ENCODE measurements around the gene GET4. TPM values are rescaled to one million over a fixed set of nuclear protein-coding genes. Genes with fewer than 3 reads are reported as not detected.
A peak's percentile ranks its signal among the peaks of the same experiment; 100 is the strongest.
"Not testable (repeated sequence)": the region's sequence is repeated elsewhere in the genome, so short reads cannot be mapped to it uniquely, and the experiment has no call there.

Gene GET4
- total RNA-seq, 2 donors from 2014 or later = 45.1 to 46.0 TPM

- peak; percentile 13 to 30 for DNase-seq
- intact Hi-C loops (cut with DNase I, micrococcal nuclease) = no loop called here
- ATAC-seq = no peak
Measured at GRCh38 chr7:919114-919442, 42.7 kb downstream of the GET4 start.

DNA sequence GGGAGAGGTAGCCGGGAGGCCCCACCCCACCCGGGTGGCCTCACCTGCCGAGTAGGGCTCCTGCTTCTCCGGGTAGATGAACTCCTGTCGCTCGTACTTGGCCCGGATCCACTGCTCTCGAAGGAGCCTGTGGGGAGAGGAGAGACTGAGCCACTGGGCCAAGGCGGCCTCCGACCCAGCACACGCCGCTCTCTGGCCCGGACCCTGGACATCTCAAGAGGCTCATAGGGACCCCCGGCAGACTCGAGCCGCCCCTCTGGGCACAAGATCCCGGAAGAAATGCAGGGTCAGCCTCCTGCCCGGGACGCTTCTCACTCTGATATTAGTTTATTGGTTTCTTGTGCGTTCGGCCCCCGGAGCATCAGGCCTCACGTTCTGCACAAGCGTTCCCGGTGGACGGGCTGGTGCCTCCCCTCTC, 43.6 kb downstream of the GET4 start:
- peak; percentile 75 to 77 for DNase-seq
- peak; percentile 39 for ATAC-seq
- intact Hi-C loops (cut with DNase I, micrococcal nuclease) = no loop called here

- peak; percentile 57 to 72 for DNase-seq
- ATAC-seq = peak; percentile 61
Measured at GRCh38 chr7:920351-921070, 44.2 kb downstream of the GET4 start.

GRCh38 chr7:921071-921461, 44.7 kb downstream of the GET4 start:
- intact Hi-C loops (cut with DNase I, micrococcal nuclease) = no loop called here
- DNase-seq (no peak), ATAC-seq (no peak)

More at GRCh38 chr7:920351-921070, 44.2 kb downstream of the GET4 start:
- intact Hi-C loops (cut with DNase I, micrococcal nuclease) = no loop called here

DNA sequence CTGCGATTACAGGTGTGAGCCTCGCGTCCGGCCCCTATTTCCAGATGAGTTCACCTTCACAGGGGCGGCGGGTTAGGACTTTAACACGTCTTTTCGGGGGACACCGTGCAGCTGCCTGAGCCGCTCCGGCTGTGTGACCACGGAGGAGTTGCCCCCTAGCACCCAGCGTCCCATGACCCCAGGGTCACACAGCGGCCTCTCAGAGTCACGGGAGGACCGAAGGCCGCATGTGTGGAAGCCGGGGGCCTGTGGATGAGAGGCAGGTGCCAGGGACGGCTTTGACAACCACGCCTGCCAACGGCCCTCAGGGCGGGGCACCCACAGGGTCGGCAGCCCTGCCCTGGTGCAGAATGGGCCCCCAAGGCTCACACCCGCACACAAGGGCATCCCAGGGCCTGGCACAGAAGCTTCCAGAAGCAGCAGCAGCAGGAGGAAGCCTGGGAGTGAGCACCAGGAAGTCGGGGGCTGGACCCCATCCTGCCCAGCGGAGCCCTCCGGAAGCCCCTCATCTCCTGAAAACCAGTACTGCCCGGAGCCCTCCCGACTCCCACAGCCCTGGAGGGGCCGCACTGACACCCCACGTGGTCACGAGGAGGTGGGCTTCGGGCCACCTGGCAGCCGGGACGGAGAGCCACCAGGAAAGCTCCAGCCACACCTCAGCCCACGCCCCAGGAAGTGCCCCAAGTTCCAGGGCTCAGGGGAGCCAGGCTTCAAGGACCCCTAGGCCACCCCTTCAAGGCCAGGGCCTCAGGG, 45.4 kb downstream of the GET4 start:
- DNase-seq (peak; percentile 57 to 69), ATAC-seq (peak; percentile 7)
- intact Hi-C loops (cut with DNase I, micrococcal nuclease) = no loop called here

GRCh38 chr7:922334-923107, 46.2 kb downstream of the GET4 start:
- ATAC-seq (no peak), DNase-seq (peak; percentile 27 to 53)
- intact Hi-C loops (cut with DNase I, micrococcal nuclease) = no loop called here

GRCh38 chr7:923108-924041, 47.0 kb downstream of the GET4 start:
- ATAC-seq (peak; percentile 52), DNase-seq (peak; percentile 92 to 94)
- intact Hi-C loops (cut with DNase I, micrococcal nuclease) = no loop called here

- ATAC-seq; intact Hi-C loops (cut with DNase I, micrococcal nuclease): not testable (repeated sequence)
- DNase-seq = peak; percentile 25 to 53
Measured at GRCh38 chr7:924042-924441, 47.7 kb downstream of the GET4 start.

DNA sequence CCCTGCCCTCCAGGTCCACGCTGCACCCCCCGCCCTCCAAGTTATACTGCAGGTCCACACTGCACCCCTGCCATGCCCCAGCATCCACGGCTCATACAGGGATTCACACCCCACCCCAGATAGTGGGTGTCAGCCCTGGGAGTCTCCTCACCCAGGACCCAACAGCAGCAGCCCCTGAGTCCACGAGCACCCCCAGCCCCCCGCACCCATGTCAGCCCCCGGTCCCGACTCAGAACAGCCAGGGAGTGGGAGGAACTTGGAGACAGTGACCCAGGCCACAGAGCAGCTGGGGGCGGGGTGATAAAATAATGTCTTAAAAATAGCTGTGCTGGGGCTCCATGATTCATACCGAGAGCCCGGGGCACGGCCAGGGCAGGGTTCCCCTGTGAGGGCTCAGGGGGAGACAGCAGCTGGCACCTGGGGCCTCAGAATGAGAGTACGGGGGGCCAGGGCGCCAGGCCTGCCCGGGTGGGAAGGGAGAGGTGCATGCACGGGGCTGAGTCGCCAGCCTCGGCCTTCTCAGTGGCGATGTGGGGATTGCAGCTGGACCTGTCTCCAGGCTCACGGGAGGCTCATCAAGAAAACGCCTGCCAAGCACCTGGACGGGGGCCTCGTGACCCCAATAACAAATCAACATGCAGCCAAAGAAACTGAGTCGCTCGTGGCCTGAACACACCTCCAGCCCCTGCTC, 48.3 kb downstream of the GET4 start:
- no peak for ATAC-seq
- DNase-seq = peak; percentile 46 to 53
- intact Hi-C loops (cut with DNase I, micrococcal nuclease) = no loop called here

- DNase-seq = peak; percentile 80 to 89
- intact Hi-C loops (cut with DNase I, micrococcal nuclease) = no loop called here
- ATAC-seq = peak; percentile 26
Measured at GRCh38 chr7:925601-926000, 49.2 kb downstream of the GET4 start.

GRCh38 chr7:926061-927030, 50.0 kb downstream of the GET4 start:
- DNase-seq (peak; percentile 88 to 94), ATAC-seq (peak; percentile 72)
- intact Hi-C loops (cut with DNase I, micrococcal nuclease) = no loop called here

DNA sequence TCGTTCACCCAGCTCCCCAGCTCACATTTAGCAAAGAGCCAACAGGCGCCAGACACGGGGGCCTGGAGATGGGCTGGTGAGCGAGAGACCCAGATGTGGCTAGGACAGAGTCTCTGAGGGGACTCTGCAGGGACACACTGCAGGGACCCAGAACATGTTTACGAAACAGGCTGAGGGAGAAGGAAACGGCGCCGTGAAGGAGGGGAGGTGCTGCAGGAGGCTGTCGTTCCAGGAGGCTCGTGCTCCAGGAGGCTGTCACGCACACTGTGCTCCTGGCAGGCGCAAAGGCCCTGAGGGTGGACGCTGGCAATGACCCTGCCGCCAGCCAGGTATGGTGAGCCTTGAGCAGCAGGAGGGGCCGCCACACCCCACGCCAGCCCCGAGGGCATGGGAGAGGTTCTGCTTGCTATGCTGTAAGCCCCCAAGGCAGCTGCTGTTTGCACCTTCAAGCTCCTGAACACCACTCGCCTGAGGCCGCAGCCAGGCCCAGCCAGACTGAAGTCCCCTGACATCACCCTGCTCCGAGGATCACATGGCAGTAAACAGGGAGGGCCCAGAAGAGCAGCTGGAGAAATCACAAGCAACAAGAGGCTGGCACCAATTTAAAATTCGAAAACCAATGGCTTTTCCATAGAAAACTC, 50.8 kb downstream of the GET4 start:
- peak; percentile 26 for ATAC-seq
- intact Hi-C loops (cut with DNase I, micrococcal nuclease) = no loop called here

GRCh38 chr7:929311-929711, 53.0 kb downstream of the GET4 start:
- DNase-seq = peak in 1 of 2 donors; percentile 24
- intact Hi-C loops (cut with DNase I, micrococcal nuclease) = no loop called here
- ATAC-seq = no peak

More for the DNA sequence above, 50.8 kb downstream of the GET4 start:
- peak; percentile 61 to 69 for DNase-seq

- intact Hi-C loops (cut with DNase I, micrococcal nuclease) = no loop called here
- ATAC-seq (no peak), DNase-seq (peak; percentile 2 to 17)
Measured at GRCh38 chr7:930975-931758, 54.8 kb downstream of the GET4 start.

GRCh38 chr7:931871-932650, 55.7 kb downstream of the GET4 start:
- ATAC-seq (no peak), DNase-seq (peak; percentile 3 to 21)
- intact Hi-C loops (cut with DNase I, micrococcal nuclease) = no loop called here

Measured in left colon (tissue), 2 donors.